ENCODE results near the gene CHST8. TPM values are rescaled to one million over a fixed set of nuclear protein-coding genes. Genes with fewer than 3 reads are reported as not detected.
A peak's percentile ranks its signal among the peaks of the same experiment; 100 is the strongest.

CHST8 gene
- polyA plus RNA-seq, 1 donor: 0.66 TPM

GRCh38 chr19:33777351-33777750 lies 155.6 kb downstream of the CHST8 start:
- Histone ChIP-seq H3K9me3 (ENCODE audit: control insufficient read depth, low read depth, low read length) (peaks cover 4% of the 10 kb centered on the region), H3K27ac (ENCODE audit: low read length) (no peak overlapping the region), H3K4me1 (ENCODE audit: control insufficient read depth, insufficient read depth, low read length) (peaks cover 42% of the 10 kb centered on the region), H3K4me3 (ENCODE audit: low read length) (no peak overlapping the region), H3K27me3 (ENCODE audit: control insufficient read depth, insufficient read depth, low read length) (peaks cover 36% of the 10 kb centered on the region), H3K36me3 (ENCODE audit: control insufficient read depth, insufficient read depth, low read length) (no peaks in the 10 kb centered on the region)
- DNase-seq: no peak
- no CpG with 5 or more reads among the region's 9 CpGs for WGBS (ENCODE audit: insufficient coverage, low lambda C conversion rate)

GRCh38 chr19:33777753-33778088 lies 156.0 kb downstream of the CHST8 start:
- peaks cover under 1% of the 10 kb centered on the region for H3K9me3 ChIP-seq (ENCODE audit: control insufficient read depth, low read depth, low read length)
- no peak overlapping the region for H3K4me3 ChIP-seq (ENCODE audit: low read length)
- H3K27ac ChIP-seq (ENCODE audit: low read length): no peak overlapping the region
- no peaks in the 10 kb centered on the region for H3K36me3 ChIP-seq (ENCODE audit: control insufficient read depth, insufficient read depth, low read length)
- no CpG with 5 or more reads among the region's 17 CpGs for WGBS (ENCODE audit: insufficient coverage, low lambda C conversion rate)
- H3K4me1 ChIP-seq (ENCODE audit: control insufficient read depth, insufficient read depth, low read length): peaks cover 41% of the 10 kb centered on the region
- peaks cover 36% of the 10 kb centered on the region for H3K27me3 ChIP-seq (ENCODE audit: control insufficient read depth, insufficient read depth, low read length)
- no peak for DNase-seq

GRCh38 chr19:33778089-33778791 lies 156.5 kb downstream of the CHST8 start:
- Histone ChIP-seq H3K4me3 (ENCODE audit: low read length) (no peak overlapping the region), H3K27me3 (ENCODE audit: control insufficient read depth, insufficient read depth, low read length) (peaks cover 36% of the 10 kb centered on the region), H3K36me3 (ENCODE audit: control insufficient read depth, insufficient read depth, low read length) (no peaks in the 10 kb centered on the region), H3K9me3 (ENCODE audit: control insufficient read depth, low read depth, low read length) (no peaks in the 10 kb centered on the region), H3K4me1 (ENCODE audit: control insufficient read depth, insufficient read depth, low read length) (peaks cover 36% of the 10 kb centered on the region), H3K27ac (ENCODE audit: low read length) (no peak overlapping the region)
- DNase-seq: peak; percentile 62 to 65
- WGBS (ENCODE audit: insufficient coverage, low lambda C conversion rate): no CpG with 5 or more reads among the region's 49 CpGs

GRCh38 chr19:33779849-33780248 lies 158.1 kb downstream of the CHST8 start:
- H3K4me3 ChIP-seq (ENCODE audit: low read length): no peak overlapping the region
- no peak overlapping the region for H3K27ac ChIP-seq (ENCODE audit: low read length)
- no peaks in the 10 kb centered on the region for H3K9me3 ChIP-seq (ENCODE audit: control insufficient read depth, low read depth, low read length)
- no peak for DNase-seq
- H3K27me3 ChIP-seq (ENCODE audit: control insufficient read depth, insufficient read depth, low read length): peaks cover 41% of the 10 kb centered on the region
- no peaks in the 10 kb centered on the region for H3K36me3 ChIP-seq (ENCODE audit: control insufficient read depth, insufficient read depth, low read length)
- peaks cover 23% of the 10 kb centered on the region for H3K4me1 ChIP-seq (ENCODE audit: control insufficient read depth, insufficient read depth, low read length)
- WGBS (ENCODE audit: insufficient coverage, low lambda C conversion rate): no CpG with 5 or more reads among the region's 7 CpGs

GRCh38 chr19:33780251-33780650 lies 158.5 kb downstream of the CHST8 start:
- Histone ChIP-seq H3K9me3 (ENCODE audit: control insufficient read depth, low read depth, low read length) (no peaks in the 10 kb centered on the region), H3K36me3 (ENCODE audit: control insufficient read depth, insufficient read depth, low read length) (no peaks in the 10 kb centered on the region), H3K4me1 (ENCODE audit: control insufficient read depth, insufficient read depth, low read length) (peaks cover 19% of the 10 kb centered on the region), H3K27ac (ENCODE audit: low read length) (no peak overlapping the region), H3K4me3 (ENCODE audit: low read length) (no peak overlapping the region), H3K27me3 (ENCODE audit: control insufficient read depth, insufficient read depth, low read length) (peaks cover 41% of the 10 kb centered on the region)
- DNase-seq: no peak
- WGBS (ENCODE audit: insufficient coverage, low lambda C conversion rate): no CpG with 5 or more reads among the region's 6 CpGs

- Histone ChIP-seq H3K4me3 (ENCODE audit: low read length) (no peak overlapping the region), H3K27me3 (ENCODE audit: control insufficient read depth, insufficient read depth, low read length) (peaks cover 41% of the 10 kb centered on the region), H3K9me3 (ENCODE audit: control insufficient read depth, low read depth, low read length) (no peaks in the 10 kb centered on the region), H3K36me3 (ENCODE audit: control insufficient read depth, insufficient read depth, low read length) (no peaks in the 10 kb centered on the region), H3K27ac (ENCODE audit: low read length) (no peak overlapping the region), H3K4me1 (ENCODE audit: control insufficient read depth, insufficient read depth, low read length) (peaks cover 18% of the 10 kb centered on the region)
- no peak for DNase-seq
- WGBS (ENCODE audit: insufficient coverage, low lambda C conversion rate): 90% methylated on average over 2 of the region's 12 CpGs
Measured at GRCh38 chr19:33780746-33781145, 159.0 kb downstream of the CHST8 start.

- H3K36me3 ChIP-seq (ENCODE audit: control insufficient read depth, insufficient read depth, low read length): no peaks in the 10 kb centered on the region
- DNase-seq: no peak
- WGBS (ENCODE audit: insufficient coverage, low lambda C conversion rate): no CpG with 5 or more reads among the region's 15 CpGs
- H3K4me3 ChIP-seq (ENCODE audit: low read length): no peak overlapping the region
- no peaks in the 10 kb centered on the region for H3K9me3 ChIP-seq (ENCODE audit: control insufficient read depth, low read depth, low read length)
- H3K27me3 ChIP-seq (ENCODE audit: control insufficient read depth, insufficient read depth, low read length): peaks cover 41% of the 10 kb centered on the region
- H3K4me1 ChIP-seq (ENCODE audit: control insufficient read depth, insufficient read depth, low read length): peaks cover 17% of the 10 kb centered on the region
- no peak overlapping the region for H3K27ac ChIP-seq (ENCODE audit: low read length)
Measured at GRCh38 chr19:33781415-33781935, 159.7 kb downstream of the CHST8 start.

- H3K4me1 ChIP-seq (ENCODE audit: control insufficient read depth, insufficient read depth, low read length): peaks cover 11% of the 10 kb centered on the region
- H3K4me3 ChIP-seq (ENCODE audit: low read length): no peak overlapping the region
- peaks cover 41% of the 10 kb centered on the region for H3K27me3 ChIP-seq (ENCODE audit: control insufficient read depth, insufficient read depth, low read length)
- no peaks in the 10 kb centered on the region for H3K9me3 ChIP-seq (ENCODE audit: control insufficient read depth, low read depth, low read length)
- WGBS (ENCODE audit: insufficient coverage, low lambda C conversion rate): no CpG with 5 or more reads among the region's 5 CpGs
- DNase-seq: no peak
- no peak overlapping the region for H3K27ac ChIP-seq (ENCODE audit: low read length)
- no peaks in the 10 kb centered on the region for H3K36me3 ChIP-seq (ENCODE audit: control insufficient read depth, insufficient read depth, low read length)
Measured at GRCh38 chr19:33781996-33782395, 160.2 kb downstream of the CHST8 start.

- Histone ChIP-seq H3K9me3 (ENCODE audit: control insufficient read depth, low read depth, low read length) (no peaks in the 10 kb centered on the region), H3K36me3 (ENCODE audit: control insufficient read depth, insufficient read depth, low read length) (no peaks in the 10 kb centered on the region), H3K4me1 (ENCODE audit: control insufficient read depth, insufficient read depth, low read length) (no peaks in the 10 kb centered on the region), H3K27me3 (ENCODE audit: control insufficient read depth, insufficient read depth, low read length) (peaks cover 32% of the 10 kb centered on the region), H3K27ac (ENCODE audit: low read length) (no peak overlapping the region), H3K4me3 (ENCODE audit: low read length) (no peak overlapping the region)
- no peak for DNase-seq
- 100% methylated on average over 1 of the region's 5 CpGs for WGBS (ENCODE audit: insufficient coverage, low lambda C conversion rate)
Measured at GRCh38 chr19:33784432-33784831, 162.7 kb downstream of the CHST8 start.

GRCh38 chr19:33785795-33786194 lies 164.0 kb downstream of the CHST8 start:
- no CpG with 5 or more reads among the region's 6 CpGs for WGBS (ENCODE audit: insufficient coverage, low lambda C conversion rate)
- no peak overlapping the region for H3K27ac ChIP-seq (ENCODE audit: low read length)
- DNase-seq: no peak
- H3K36me3 ChIP-seq (ENCODE audit: control insufficient read depth, insufficient read depth, low read length): no peaks in the 10 kb centered on the region
- H3K4me3 ChIP-seq (ENCODE audit: low read length): no peak overlapping the region
- no peaks in the 10 kb centered on the region for H3K9me3 ChIP-seq (ENCODE audit: control insufficient read depth, low read depth, low read length)
- H3K4me1 ChIP-seq (ENCODE audit: control insufficient read depth, insufficient read depth, low read length): no peaks in the 10 kb centered on the region
- H3K27me3 ChIP-seq (ENCODE audit: control insufficient read depth, insufficient read depth, low read length): peaks cover 18% of the 10 kb centered on the region

GRCh38 chr19:33788676-33789075 lies 166.9 kb downstream of the CHST8 start:
- 17% methylated on average over 1 of the region's 4 CpGs for WGBS (ENCODE audit: insufficient coverage, low lambda C conversion rate)
- H3K27me3 ChIP-seq (ENCODE audit: control insufficient read depth, insufficient read depth, low read length): peaks cover 8% of the 10 kb centered on the region
- no peak for DNase-seq

More at GRCh38 chr19:33788676-33789075, 166.9 kb downstream of the CHST8 start:
- Histone ChIP-seq H3K27ac (ENCODE audit: low read length) (no peak overlapping the region), H3K4me3 (ENCODE audit: low read length) (no peak overlapping the region), H3K9me3 (ENCODE audit: control insufficient read depth, low read depth, low read length) (no peaks in the 10 kb centered on the region), H3K4me1 (ENCODE audit: control insufficient read depth, insufficient read depth, low read length) (no peaks in the 10 kb centered on the region), H3K36me3 (ENCODE audit: control insufficient read depth, insufficient read depth, low read length) (no peaks in the 10 kb centered on the region)

Data from large intestine (tissue), 3 donors.